ENCODE measurements around the gene POLE4.

The POLE4 gene, protein sequence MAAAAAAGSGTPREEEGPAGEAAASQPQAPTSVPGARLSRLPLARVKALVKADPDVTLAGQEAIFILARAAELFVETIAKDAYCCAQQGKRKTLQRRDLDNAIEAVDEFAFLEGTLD

DNA sequence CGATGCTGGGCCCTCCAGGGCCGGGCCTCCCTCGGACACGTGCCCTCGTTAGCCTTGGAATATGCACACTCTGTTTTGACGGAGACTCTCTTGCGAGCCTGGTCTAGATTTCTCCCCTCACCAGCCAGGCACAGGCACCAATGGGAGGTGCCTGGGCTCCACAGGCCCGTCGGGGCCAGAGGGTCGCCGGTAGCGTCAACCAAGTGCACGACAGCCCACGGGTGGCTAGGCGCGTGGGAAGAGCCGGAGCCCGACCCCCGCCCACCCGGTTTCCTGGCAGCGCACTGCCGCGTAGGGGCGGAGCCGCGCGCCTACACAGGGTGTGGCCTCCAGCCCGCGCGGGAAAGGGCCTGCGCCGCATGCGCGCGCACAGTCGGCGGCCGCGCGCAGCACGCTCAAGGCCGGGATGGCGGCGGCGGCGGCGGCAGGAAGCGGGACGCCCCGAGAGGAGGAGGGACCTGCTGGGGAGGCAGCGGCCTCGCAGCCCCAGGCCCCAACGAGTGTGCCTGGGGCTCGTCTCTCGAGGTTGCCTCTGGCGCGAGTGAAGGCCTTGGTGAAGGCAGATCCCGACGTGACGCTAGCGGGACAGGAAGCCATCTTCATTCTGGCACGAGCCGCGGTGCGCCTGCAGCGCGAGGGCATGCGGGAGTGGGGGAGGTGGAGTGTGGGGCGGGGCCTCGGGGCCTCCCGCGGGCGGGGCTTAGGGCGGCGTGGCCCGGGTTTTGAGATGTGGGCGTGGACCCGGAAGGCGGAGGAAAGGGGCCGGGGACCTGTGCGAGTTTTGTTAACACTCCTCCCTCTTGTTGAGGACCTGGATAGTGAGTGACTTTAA, at the start of gene POLE4:
POLE4 (plus strand) TSS at position 370 of the 832 bp plus-strand sequence; CDS start at position 407, 37 bp downstream.
- no peak for DNase-seq

DNA sequence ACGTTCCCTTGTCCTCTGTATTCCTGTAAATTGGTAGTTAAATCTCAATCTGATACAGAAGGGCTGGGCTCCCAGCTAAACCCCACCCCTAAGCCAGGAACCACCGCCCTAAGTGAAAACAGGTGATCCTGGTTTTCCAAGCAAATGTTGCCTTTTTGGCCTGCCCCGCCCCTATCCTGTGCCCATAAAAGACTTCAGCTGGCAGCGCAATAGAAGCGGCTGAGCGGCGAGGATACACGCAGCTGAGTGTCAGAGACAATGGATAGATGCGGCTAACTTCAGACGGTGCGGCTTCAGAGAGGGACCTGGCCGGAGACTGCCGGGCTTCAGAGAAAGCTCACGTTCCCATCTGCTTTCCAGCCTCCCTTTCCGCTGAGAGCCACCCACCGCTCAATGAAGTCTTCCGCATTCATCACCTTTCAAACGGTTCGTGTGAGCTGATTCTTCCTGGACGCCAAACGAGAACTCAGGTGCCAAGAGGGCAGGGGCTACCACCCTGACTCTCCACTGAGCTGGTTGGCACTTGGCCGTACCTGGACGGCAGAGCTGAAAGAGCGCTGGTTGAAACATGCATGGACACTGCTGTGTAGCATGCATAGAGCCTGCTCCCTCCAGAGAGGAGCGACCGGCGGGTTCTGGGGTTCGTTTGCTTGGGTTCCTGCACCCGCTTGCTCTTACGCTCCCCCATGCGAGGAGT, 49.5 kb upstream of the POLE4 start:
- DNase-seq, result no peak

DNA sequence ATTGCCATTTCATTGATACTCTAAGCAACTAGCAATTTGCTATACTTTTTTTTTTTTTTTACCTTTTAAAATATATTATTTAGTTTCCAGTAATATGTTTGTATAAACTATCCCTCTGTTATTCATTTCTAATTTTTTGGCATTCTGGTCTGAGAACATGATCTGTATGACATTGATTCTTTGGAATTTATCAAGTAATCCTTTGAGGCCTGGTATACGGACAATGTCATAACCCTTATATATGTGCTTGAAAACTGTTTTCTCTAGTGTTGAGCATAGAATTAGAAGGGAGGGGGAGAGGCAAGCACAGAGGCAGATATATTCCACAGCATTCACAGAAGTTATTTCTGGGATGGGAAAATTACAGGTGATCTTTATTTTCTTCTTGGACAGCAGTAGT, 48.2 kb upstream of the POLE4 start:
- DNase-seq, result no peak

DNA sequence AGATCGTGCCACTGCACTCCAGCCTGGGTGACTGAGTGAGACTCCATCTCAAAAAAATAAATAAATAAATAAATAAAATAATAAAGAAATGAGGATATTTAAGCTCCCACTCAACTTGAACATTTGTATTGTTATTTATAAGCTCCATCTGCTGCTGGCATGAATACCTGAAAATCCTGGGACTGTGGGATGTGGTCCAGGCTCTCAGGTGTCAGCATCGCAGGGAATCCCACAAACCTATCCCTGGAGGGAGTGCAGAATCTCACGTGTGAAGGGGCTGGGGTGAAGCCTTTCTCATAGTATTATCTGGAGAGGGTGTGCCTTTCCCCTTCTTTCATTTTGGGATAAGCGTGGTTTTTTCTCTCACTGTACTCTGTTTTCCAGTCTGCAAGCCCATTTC, 47.4 kb upstream of the POLE4 start:
- DNase-seq, result no peak

DNA sequence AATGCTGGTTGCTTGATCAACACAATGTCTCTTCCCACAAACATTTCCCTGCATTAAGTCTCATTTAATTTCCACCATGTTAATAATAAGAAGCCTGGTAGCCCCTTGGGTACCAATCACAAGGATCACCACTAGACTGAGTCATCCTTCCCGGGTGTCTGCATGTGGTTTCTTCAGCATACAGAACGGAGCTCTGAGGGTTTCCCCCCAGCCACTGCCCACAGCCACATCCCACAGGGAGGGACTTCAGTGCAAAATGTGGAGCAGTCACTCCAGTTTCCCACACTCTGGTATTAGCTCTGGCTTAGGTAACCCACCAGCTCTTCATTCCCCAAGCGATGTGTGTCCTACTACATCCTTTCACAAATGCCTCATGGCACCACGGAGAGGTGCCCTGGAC, 42.7 kb upstream of the POLE4 start:
- DNase-seq, result no peak

DNA sequence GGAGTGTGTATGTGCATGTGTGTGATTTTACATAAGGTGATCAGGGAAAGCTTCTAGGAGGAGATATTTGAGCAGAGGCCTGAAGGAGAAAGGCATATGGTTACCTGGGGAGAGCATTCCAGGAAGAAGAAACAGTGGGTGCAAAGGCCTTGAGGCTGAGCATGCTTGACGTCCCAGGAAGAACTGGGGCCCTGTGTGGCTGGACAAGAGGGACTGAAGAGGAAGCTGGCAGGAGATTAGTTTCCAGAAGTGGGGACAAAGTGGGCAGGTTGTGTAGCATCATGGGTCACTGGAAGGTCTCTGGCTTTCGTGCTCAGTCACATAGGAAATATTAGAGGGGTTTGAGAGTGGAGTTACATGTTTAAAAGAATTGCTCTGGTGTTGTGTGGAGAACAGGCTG, 42.0 kb upstream of the POLE4 start:
- DNase-seq, result no peak

DNA sequence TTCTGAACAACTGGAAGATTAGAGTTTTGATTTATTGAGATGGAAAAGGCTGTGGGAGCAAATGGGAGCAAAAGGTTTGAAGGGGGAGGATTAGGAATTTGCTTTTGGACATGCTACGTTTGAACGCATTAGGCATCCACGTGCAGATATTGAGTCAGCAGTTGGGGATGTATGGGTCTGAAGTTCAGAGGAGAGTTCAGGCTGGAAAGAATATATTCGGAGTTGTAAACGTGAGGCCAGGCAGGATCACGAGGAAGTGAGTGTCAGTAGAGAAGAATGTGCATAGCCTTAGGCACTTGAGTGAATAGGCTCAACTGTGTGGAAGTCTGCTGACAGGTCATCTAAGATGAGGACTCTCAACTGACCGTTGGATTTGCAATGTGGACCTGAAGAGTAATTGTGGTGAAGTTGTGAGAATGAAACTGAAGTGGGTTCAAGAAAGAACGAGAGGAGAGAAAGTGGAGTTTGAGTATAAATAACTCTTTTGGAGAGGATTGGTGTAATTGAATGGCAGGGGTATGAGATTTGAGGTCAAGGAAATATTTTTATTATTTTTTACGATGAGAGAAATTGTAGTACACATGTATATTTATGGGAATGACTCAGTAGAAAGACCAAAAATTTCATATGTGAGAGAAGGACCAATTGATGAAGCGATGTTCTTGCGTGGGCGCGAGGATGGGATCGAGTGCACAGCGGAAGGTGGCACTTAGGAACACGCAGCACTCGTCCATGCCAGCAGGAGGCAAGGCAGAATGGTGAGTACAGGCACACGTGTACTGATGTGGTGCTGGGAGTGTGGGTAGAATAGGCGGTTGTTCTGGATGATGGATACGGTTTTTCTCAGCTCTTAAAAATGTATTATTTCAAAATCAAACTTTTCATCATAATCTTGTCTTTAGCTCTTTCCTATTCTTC, 40.5 kb upstream of the POLE4 start:
- DNase-seq, result no peak

DNA sequence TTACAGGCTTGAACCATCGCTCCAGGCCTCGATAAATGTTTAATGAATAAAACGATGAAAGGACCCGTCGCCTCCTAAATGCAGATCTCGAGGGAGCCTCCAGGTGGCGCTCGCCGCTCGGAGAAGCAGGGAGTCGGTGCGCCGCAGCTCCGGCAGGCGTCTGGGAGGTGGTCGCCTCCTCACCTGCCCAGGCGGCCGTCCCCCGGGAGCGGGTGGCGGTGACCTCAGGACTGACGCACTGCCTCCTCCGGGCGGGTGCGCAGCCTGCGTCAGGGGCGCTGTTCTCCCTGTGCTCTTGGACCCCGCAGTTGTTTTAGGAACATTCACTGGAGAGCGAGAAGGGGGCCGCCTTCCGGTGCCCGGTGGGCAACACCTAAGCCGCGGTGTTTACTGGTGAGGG, 38.6 kb upstream of the POLE4 start:
- DNase-seq, result no peak

DNA sequence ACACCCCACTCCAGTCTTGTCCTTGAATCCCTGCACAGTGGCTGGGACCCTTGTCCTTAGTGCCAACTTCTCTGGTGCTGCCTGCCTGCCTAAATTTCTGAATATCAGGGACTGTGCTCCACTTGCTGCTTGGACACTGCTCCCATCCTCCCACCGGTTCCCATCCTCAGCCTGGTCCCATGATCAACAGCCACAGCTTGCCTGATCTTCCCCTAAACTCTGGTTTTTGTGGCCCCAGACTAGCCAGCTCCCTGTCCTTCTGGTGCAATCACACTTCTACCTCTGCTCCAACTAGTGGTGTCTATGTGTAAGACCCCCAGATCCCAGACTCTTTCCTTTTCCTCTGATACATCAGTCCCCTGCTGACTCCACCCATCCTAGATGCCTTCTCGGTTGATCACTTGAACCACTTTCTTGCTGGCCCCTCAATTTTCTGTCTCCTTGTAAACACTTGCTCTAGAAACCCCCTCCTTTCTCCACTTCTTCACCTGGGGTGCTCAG, 37.2 kb upstream of the POLE4 start:
- DNase-seq, result no peak

DNA sequence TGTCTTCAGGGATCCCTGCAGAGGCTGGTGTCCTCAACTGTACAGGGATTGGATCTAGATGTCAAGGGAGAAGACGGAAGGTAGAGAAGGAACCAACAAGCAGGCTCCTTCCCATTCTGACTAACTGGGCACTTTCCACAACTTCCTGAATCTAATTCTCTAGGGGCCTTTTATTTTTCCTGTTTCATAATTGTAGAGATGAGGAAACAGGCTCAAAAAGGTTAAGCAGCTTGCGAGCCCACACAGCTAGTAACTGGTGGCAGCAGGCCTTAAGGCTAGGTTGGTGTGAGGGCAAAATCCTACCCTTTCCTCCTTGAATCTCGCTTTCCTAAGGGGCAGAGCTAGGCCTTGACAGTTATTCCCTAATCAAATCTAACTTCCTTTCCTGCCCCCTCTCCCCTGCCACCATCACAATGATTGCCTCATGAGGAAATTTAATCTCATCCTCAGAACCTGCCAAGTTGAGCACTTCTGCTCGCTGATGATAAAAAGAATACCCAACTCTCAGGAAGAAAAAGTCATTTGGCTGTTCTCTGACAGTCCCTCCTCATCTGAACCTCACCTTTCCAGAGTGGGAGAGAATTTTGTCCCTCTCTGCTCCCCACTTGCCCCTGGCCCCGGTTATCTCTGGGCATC, 35.7 kb upstream of the POLE4 start:
- DNase-seq, result no peak

DNA sequence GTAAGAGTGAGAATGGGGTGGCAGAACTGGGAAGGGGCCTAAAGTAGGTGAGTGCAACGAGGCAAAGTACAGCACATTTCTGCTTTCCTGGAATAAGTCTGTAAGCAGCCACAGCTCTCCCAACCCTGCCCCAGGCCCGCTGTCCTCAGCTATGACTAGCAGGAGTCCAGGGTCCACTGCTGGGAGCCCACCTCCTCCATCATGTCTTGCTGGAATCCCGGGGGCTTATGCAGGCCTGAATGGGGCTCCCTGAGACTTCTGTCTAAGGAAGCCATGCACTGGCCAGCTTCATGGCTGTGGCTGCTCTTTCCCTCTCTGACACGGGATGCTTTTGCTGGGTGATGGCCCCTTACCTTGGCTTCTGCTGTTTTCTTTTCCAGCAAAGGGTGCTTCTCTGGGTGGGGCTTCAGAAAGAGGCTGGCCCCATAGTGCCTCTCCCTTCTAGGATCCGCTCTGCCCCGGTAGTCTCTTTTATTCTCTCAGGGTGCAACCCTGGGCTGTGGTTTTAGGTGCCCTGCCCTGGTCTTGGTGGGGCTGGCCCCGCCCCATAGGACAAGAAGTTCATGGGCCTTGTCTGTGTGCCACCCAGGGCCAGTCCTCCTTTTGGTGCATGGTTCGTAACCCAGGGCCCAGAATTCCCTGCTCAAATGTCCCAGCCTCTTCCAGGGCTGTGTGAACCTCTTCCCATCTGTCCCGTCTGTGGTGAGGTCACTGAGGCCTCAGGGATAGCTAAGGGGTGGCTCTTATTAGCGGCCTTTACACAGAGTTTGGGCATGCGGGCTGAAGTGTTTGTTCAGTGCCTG, 33.8 kb upstream of the POLE4 start:
- DNase-seq, result no peak

DNA sequence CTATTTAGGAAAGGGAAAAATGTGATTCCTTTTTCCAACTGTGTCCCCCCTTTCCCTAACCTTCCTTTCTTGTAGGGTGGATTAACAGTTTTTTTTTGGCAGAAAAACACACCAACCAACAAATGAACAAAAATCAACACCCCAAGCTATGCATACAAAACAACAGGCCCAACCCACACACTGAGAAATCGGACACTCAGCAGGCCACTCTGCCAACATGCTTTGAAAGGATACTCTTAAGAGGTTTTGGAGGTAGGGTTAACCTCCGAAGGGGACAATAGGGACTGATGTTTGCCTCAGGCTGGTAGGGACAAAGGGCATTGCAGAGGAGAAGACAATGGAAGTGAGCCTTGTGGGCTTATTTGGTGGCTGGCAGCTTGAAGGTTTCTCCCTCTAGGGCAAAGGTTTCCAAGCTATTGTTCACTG, 33.1 kb upstream of the POLE4 start:
- no peak for DNase-seq

DNA sequence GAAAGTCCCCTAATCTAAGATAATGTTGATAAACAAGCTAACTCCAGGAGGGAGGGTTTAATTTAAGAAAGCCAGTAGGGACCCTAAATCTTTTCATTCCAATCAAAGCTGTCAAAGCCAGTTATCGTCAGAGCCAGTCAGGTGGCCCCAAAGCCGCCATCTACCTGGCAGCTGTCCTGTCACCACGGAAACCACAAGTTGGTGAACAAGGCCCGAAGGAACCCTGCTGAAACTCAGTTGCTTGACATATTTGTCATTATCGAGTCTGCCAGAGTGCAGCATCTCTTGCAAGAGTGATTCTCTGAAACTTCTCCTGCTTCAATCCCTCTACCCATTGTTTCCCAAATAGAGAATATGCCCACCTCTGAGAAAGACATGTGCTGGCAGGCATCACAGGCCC, 30.8 kb upstream of the POLE4 start:
- DNase-seq, result no peak

DNA sequence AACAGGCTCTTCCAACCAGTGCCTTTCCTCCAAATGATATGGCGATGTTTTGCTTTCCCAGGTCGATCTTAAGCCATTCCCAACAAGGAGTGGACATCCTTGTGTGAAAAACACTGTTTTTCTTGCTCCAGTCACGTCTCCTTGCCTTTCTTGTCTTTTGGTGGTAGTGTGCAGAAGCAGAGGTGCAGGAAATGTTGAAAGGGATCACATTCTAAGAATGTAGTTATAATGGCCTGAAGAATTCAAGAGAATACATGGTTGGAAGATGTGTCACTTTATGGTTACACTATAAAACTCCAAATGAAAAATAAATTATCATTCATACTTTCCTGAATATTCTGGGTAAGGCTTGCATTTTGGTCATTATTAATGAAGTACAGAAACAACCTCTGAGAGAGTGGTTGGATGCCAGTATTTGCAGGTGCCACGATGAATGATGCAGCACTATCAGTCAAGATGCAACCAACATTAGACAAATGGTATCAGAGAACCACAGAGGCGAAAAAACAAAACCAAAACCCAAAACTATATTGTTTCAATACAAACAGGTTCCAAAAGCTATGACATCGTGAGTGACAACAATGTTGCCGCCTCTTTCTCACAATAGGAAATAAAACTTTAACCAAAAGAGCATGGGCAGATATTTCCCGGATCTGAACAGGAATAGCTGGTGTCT, 27.5 kb upstream of the POLE4 start:
- DNase-seq, result no peak

DNA sequence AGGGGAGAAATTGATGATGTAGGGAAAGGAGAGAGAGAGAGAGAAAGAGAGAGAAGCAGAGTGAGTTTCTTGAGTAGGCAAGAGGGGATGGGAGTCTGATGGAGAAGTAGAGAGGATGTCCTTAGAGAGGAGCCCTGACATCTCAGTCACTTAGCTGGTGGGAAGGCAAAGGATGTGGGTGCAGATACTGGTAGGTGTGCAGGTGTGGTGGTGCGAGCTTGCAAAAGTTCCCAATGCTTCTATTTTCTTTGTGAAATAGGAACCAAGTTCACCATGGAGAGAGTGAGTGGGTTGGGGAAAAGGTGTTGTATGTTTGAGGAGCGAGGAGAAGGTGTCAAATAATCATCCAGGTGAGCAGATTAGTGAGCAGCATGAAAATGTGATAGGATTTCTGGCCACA, 26.5 kb upstream of the POLE4 start:
- no peak for DNase-seq

DNA sequence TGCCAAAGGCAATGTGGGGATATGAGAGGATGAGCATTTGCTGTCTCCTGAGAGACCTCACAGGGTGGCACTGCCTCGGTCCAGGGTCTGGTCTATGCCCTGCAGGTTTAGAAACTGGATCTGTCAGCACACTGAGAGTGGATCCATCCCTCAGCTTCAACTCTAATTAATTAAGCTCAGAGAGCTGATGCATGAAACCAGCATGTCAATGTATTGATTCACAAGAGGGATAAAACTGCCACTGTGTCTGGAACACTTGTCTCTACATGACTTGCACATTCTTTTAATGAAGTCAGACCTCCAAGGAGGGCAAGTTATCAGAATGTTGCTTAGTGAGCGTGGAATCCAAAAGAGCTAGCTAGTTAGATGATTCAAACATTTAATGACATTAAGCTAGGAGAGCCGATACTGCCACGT, 22.5 kb upstream of the POLE4 start:
- DNase-seq, result no peak

DNA sequence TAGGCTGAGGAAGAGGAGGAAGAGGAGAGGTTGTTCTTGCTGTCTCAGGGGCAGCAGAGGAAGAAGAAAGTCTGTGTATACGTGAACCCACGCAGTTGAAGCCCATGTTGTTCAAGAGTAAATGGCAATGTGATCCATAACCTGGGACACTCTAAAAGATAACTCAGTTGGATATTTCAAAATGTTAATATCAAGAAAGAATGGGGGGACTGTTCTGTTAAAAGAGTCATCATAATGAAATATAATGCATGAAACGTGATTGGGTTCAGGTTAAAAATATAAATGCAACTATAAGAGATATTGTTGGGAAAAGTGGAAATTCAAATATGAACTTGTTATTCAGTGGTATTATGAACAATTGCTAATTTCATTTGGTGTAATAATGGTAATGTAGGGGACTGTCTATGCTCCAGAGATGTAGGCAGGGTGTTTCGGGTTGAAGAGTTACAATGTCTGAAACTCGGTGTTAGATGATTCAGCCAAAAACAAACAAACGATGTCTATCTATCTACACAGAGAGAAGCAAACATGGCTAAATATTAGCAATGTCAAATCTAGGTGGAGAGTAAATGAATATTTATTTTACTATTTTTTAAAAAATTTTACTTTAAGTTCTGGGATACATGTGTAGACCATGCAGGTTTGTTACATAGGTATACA, 21.1 kb upstream of the POLE4 start:
- no peak for DNase-seq

DNA sequence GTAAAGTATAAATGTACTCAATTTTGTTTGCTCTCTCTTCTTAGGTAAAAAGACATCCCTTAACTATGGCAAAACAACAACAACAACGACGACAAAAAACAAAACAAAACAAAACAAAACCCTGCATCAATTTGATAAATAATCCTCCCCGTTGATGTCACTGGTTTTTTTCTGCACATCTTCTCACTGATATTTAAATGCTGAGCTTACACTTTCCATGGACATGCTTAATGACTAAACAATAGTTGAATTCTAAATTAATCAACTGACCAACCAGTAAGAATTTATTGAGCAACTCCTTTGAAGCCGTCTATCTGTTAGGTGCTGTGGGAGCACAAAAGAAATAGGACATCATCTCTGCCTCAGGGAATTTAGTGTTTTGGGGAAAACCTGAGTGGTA, 20.2 kb upstream of the POLE4 start:
- DNase-seq, result no peak

DNA sequence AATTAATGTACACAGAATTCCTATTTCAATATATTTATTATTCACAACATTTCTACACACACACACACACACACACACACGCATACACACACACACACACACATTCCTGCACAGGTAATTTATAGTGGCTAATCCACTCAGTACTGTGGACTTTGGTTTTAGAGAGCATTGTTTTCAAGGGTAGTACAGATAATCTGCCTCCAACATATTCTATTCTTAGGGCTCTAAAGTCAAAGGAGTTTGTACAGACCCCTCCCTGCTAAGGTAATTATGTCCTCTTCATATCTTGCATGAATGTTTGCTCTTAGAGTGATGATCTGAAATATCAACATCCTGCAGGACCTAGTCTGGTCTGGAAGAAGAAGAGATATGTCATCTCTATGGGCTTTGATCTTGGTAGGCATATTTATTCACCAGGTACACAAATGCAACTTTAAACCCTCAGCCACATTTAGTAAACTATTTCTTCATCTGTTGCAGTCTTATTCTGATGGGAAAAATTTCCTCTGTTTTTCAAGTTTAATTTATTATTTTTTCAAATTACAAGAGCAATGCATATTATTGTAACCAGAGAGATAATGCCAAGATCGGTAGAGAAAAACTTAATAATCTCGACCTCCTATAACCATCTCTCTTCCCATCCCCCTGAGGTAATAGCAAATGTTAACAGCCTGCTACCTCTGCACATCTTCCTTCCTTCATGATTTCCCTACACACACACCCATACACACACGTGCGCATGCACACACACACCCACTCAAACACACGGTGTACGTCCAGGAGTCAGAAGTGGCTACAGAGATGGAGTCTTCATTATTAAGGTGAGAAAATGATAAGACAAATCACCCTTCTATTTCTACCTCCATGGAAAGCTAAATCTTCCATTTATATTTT, 18.3 kb upstream of the POLE4 start:
- DNase-seq, result no peak
